Hepatocyte (in vitro differentiated cells): ENCODE results near the gene MACROD2.

ENCODE experiments used
- CTCF ChIP-seq: fragments of 200-600 bp; sonication (generic); IDR thresholded peaks from 2 replicates; pipeline ENCODE4 v1.5.1; 2016; ENCODE audit warnings: antibody characterized with exemption, mild to moderate bottlenecking; ENCODE audit not compliant: poor library complexity
- EZH2phosphoT487 ChIP-seq: fragments of 200-600 bp; sonication (generic); IDR thresholded peaks from one replicate; pipeline ENCODE4 v1.6.1; 2018; ENCODE audit warnings: antibody characterized with exemption, mild to moderate bottlenecking, low read depth, moderate library complexity; ENCODE audit not compliant: unreplicated experiment, severe bottlenecking

GRCh38 chr20:13953227-13953626 lies 42.1 kb upstream of the MACROD2 start:
- no peak for TF ChIP-seq EZH2phosphoT487
- no peak for TF ChIP-seq CTCF
